Measurements from ENCODE around the gene MOB4.

DNA sequence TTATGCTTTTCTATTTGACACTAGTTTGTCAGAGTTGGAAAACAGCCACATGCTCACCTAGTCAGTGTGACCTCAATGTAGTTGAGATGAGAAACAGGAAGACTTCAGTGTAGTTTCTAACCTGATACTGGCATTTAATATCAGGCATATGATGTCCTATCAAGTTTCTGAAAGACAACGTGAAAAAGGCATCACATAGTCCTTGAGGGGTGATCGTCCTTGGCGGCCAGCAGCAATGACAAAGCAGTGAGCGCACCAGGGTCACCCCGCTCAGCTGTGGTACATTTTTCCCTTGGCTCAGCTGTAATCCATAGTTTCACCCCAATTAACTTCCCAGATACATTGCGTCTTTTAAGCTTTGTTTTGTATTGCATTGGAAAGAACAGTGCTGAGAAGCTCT, 11.4 kb upstream of the MOB4 start:
- TF ChIP-seq REST (IDR thresholded peaks at IDR 0.05; ENCODE audit: insufficient read depth in 1 of 2, low read depth in 2 of 2, low read length in 2 of 2) = no peak
- no peak for TF ChIP-seq FOXP2 (optimal IDR thresholded peaks at IDR 0.05; ENCODE audit: borderline replicate concordance, extremely low read depth, extremely low read length, insufficient read depth)
- no peak for TF ChIP-seq TAF1 (IDR thresholded peaks at IDR 0.05; ENCODE audit: borderline replicate concordance, insufficient read depth, low read length)
